ENCODE results near the gene STIM1. TPM values are rescaled to one million over a fixed set of nuclear protein-coding genes. Genes with fewer than 3 reads are reported as not detected.
A peak's percentile ranks its signal among the peaks of the same experiment; 100 is the strongest.

STIM1 gene
- total RNA-seq, 1 donor from 2014 or later = 60.7 TPM

GRCh38 chr11:4068962-4069361, 213.5 kb downstream of the STIM1 start:
- Histone ChIP-seq H3K36me3 (peaks cover 6% of the 10 kb centered on the region), H3K27me3 (no peaks in the 10 kb centered on the region), H3K4me1 (peaks cover 9% of the 10 kb centered on the region), H3K27ac (no peak overlapping the region), H3K4me3 (no peak overlapping the region), H3K9me3 (no peaks in the 10 kb centered on the region)
- intact Hi-C loops (cut with DNase I) = loop anchor here (5.0 kb wide), 1 partner anchor 212 kb away; the partner anchor contains the start of gene STIM1
- ATAC-seq (peak; percentile 15), DNase-seq (no peak)
- TF ChIP-seq, protein P1, sequence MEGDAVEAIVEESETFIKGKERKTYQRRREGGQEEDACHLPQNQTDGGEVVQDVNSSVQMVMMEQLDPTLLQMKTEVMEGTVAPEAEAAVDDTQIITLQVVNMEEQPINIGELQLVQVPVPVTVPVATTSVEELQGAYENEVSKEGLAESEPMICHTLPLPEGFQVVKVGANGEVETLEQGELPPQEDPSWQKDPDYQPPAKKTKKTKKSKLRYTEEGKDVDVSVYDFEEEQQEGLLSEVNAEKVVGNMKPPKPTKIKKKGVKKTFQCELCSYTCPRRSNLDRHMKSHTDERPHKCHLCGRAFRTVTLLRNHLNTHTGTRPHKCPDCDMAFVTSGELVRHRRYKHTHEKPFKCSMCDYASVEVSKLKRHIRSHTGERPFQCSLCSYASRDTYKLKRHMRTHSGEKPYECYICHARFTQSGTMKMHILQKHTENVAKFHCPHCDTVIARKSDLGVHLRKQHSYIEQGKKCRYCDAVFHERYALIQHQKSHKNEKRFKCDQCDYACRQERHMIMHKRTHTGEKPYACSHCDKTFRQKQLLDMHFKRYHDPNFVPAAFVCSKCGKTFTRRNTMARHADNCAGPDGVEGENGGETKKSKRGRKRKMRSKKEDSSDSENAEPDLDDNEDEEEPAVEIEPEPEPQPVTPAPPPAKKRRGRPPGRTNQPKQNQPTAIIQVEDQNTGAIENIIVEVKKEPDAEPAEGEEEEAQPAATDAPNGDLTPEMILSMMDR (IDR thresholded peaks at IDR 0.05) = no peak

DNA sequence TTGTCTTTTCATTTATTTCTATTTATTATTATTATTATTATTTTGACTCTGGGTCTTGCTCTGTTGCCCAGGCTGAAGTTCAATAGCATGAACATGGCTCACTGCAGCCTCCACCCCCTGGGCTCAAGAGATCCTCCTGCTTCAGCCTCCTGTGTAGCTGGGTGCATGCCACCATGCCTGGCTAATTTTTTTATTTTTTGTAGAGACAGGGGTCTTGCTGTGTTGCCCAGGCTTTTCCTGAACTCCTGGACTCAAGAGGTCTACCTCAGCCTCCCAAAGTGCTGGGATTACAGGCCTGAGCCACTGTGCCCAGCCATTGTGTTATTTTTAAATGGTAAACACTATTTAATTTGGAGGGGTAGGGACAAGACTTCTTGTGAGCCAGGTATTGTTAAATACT, 215.9 kb downstream of the STIM1 start:
- Histone ChIP-seq H3K4me3 (no peak overlapping the region), H3K27me3 (no peaks in the 10 kb centered on the region), H3K9me3 (no peaks in the 10 kb centered on the region), H3K4me1 (peaks cover 9% of the 10 kb centered on the region), H3K27ac (no peak overlapping the region), H3K36me3 (peaks cover 13% of the 10 kb centered on the region)
- ATAC-seq = no peak
- intact Hi-C loops (cut with DNase I) = loop anchor here (5.0 to 10.0 kb wide), 2 partner anchors 117 to 224 kb away; no protein-coding TSS in a partner anchor
- TF ChIP-seq, protein P1 (IDR thresholded peaks at IDR 0.05) = no peak
- no peak for DNase-seq

DNA sequence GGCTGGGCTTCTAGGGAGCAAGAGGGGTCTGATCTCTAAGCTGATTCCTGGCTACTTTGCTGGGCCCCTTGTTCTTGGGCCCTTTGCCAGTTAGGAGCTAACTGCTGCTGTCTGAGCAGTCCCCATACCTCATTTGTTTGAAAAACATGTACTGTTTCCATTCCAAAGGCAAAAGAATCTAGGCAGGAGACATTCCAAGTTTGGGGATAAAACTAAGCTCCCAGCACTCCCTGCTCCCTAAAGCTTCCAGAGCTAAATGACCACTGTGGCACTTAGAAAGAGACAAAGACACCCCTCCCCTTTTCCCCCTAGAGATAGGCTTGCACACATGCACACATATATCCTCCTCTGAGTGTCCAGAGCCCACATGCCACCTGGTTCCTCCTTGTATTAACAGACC, 216.4 kb downstream of the STIM1 start:
- ATAC-seq = no peak
- no peak for DNase-seq

DNA sequence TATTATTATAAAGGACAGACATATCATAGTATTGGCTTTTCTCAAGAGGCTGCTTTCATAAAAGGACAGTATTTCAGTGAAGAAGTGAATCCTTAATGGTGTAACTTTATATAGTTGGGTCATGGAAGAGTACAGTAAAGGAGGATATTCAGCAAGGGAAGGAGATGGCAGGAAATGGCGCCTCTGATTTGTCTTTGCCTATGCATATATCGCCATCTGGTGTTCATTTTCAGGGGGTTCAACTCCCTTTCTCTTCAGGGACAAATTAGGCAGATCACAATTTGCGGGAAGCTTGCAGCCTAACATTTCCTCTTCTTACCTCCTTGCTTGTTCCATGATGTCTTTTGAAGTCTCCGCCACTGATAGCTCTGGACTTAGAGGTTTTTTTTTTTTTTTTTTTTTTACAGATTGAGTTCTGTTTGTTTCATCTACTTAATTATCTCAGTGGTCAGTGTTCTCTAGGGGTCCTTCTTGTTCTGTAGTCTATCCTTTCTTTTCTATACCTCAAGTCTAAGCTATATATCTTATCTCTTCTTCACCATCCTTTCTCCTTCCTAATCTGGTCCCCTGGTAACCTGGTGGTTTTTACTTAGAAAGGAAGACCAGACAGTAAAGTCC, 217.3 kb downstream of the STIM1 start:
- H3K27ac ChIP-seq = no peak overlapping the region
- intact Hi-C loops (cut with DNase I) = loop anchor here (5.0 to 10.0 kb wide), 2 partner anchors 118 to 225 kb away; no protein-coding TSS in a partner anchor
- H3K36me3 ChIP-seq = peaks cover 13% of the 10 kb centered on the region
- peaks cover 9% of the 10 kb centered on the region for H3K4me1 ChIP-seq
- TF ChIP-seq, protein P1 (IDR thresholded peaks at IDR 0.05) = peak; percentile 81
- H3K4me3 ChIP-seq = no peak overlapping the region
- no peaks in the 10 kb centered on the region for H3K27me3 ChIP-seq
- no peak for DNase-seq
- ATAC-seq = peak; percentile 95
- H3K9me3 ChIP-seq = no peaks in the 10 kb centered on the region

More for the DNA sequence above, 216.4 kb downstream of the STIM1 start:
- no peaks in the 10 kb centered on the region for H3K9me3 ChIP-seq
- H3K4me3 ChIP-seq = no peak overlapping the region
- H3K4me1 ChIP-seq = peaks cover 9% of the 10 kb centered on the region
- H3K27ac ChIP-seq = no peak overlapping the region
- intact Hi-C loops (cut with DNase I) = loop anchor here (5.0 to 10.0 kb wide), 2 partner anchors 117 to 225 kb away; no protein-coding TSS in a partner anchor
- TF ChIP-seq, protein P1 (IDR thresholded peaks at IDR 0.05) = no peak
- H3K36me3 ChIP-seq = peaks cover 13% of the 10 kb centered on the region
- no peaks in the 10 kb centered on the region for H3K27me3 ChIP-seq

DNA sequence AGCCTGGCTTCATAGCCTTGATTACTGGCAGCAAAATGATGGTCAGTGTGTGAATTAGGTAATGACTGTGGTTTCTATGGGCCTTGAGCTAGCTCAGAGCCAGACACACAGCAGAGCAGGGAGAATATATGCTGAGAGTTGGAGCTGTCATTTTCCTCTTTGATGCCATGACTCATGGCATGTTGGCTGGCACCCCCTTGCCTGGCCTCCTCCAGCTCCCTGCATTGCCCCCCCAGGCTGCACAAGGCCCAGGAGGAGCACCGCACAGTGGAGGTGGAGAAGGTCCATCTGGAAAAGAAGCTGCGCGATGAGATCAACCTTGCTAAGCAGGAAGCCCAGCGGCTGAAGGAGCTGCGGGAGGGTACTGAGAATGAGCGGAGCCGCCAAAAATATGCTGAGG, 218.8 kb downstream of the STIM1 start:
- DNase-seq = peak; percentile 60
- Histone ChIP-seq H3K27me3 (no peaks in the 10 kb centered on the region), H3K36me3 (peaks cover 13% of the 10 kb centered on the region), H3K9me3 (no peaks in the 10 kb centered on the region), H3K27ac (no peak overlapping the region), H3K4me1 (peaks cover 9% of the 10 kb centered on the region), H3K4me3 (no peak overlapping the region)
- TF ChIP-seq, protein P1 (IDR thresholded peaks at IDR 0.05) = no peak
- peak; percentile 37 for ATAC-seq
- intact Hi-C loops (cut with DNase I) = loop anchor here (5.0 to 10.0 kb wide), 2 partner anchors 119 to 227 kb away; no protein-coding TSS in a partner anchor
